Muscle of leg (tissue), 11 donors: Measurements from ENCODE around the gene F10. TPM values are rescaled to one million over a fixed set of nuclear protein-coding genes. Genes with fewer than 3 reads are reported as not detected.
"Not testable (repeated sequence)": the region's sequence is repeated elsewhere in the genome, so short reads cannot be mapped to it uniquely, and the experiment has no call there.

ENCODE experiments used
- DNase-seq: peaks from one replicate; pipeline ENCODE4 v3.0.0; 2013
- H3K27ac ChIP-seq: one replicate; pipeline ENCODE4 v1.5.1; 2013; ENCODE audit warnings: mild to moderate bottlenecking, low read length, control low read depth
- H3K27me3 ChIP-seq: one replicate; pipeline ENCODE4 v1.6.1; 2013; ENCODE audit warnings: low read length; ENCODE audit not compliant: control insufficient read depth, insufficient read depth
- H3K36me3 ChIP-seq: one replicate; pipeline ENCODE4 v1.6.1; 2013; ENCODE audit warnings: low read length; ENCODE audit not compliant: control insufficient read depth, insufficient read depth
- H3K4me1 ChIP-seq: one replicate; pipeline ENCODE4 v1.6.1; 2013; ENCODE audit warnings: low read length; ENCODE audit not compliant: control insufficient read depth, insufficient read depth
- H3K4me3 ChIP-seq: one replicate; pipeline ENCODE4 v1.5.1; 2013; ENCODE audit warnings: low read length, control low read depth
- H3K9me3 ChIP-seq: replicated peaks from 2 replicates; pipeline ENCODE4 v1.6.1; 2013; ENCODE audit warnings: low read depth, low read length; ENCODE audit not compliant: control insufficient read depth
- WGBS: methylation state at CpG from one replicate; pipeline ENCODE4 v1.1.5; 2013; ENCODE audit warnings: missing lambda C conversion rate; ENCODE audit not compliant: insufficient coverage; 5-methylcytosine and 5-hydroxymethylcytosine counted together
- polyA plus RNA-seq, 8 donors: library from polyadenylated mRNA; unstranded; fragments of 120-200 nt; gene quantifications; one replicate each; pipeline versions ENCODE4 v1.2.1 to v1.2.3, GENCODE V29; 2013; ENCODE audit warnings: inconsistent platforms in 1 of 8, low replicate concordance in 1 of 8; ENCODE audit not compliant: insufficient read length in 8 of 8, insufficient read depth in 1 of 8
- total RNA-seq: library from RNA; stranded (reverse); fragments of 120-200 nt; gene quantifications from one replicate; pipeline ENCODE4 v1.2.4, GENCODE V29; 2013

The F10 gene
- total and polyA plus RNA-seq, 9 donors = 6.7 to 41.0 (median 14.8) TPM

GRCh38 chr13:113078902-113079780, 43.5 kb upstream of the F10 start:
- Histone ChIP-seq H3K27me3 (peaks cover 2% of the 10 kb centered on the region), H3K4me1 (peaks cover 61% of the 10 kb centered on the region), H3K9me3 (no peaks in the 10 kb centered on the region), H3K36me3 (peaks cover 19% of the 10 kb centered on the region), H3K4me3 (no peak overlapping the region), H3K27ac (peak overlapping the region; percentile 54)
- peak; percentile 82 for DNase-seq
- WGBS = 62% methylated on average over 19 of the region's 27 CpGs

DNA sequence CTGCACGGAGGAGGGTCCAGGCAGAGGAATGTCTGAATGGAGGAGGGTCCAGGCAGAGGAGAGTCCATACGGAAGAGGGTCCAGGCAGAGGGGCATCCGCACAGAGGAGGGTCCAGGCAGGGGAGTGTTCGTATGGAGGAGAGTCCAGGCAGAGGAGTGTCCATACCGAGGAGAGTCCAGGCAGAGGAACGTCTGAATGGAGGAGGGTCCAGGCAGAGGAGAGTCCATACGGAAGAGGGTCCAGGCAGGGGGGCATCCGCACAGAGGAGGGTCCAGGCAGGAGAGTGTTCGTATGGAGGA, 42.9 kb upstream of the F10 start:
- H3K27ac ChIP-seq, H3K4me3 ChIP-seq, DNase-seq, H3K9me3 ChIP-seq, H3K27me3 ChIP-seq: not testable (repeated sequence)
- peaks cover 19% of the 10 kb centered on the region for H3K36me3 ChIP-seq
- H3K4me1 ChIP-seq = peaks cover 62% of the 10 kb centered on the region
- WGBS = 47% methylated on average over 4 of the region's 9 CpGs

DNA sequence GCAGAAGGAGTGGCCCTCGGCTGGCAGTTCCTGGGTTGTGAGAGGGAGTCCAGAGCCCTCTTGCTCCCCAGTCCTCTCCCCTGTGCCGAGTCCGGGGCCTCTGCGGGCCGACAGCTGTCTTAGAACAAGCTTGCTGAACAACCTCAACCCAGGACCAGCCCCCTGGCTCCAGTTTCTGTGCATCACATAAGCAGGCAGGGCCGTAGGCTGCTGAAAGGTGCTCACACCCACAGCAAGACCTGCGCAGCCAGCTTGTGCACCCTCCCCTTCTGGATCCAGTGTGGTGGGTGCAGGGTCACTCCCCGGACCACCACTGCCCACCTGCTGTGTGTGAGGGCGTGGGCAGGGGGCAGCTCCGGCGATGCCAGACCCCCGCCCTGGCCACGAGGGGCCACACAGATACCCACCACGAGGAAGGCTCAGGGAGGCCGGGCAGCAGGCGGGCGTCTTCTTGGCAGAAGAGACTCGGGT, 42.2 kb upstream of the F10 start:
- Histone ChIP-seq H3K9me3 (no peaks in the 10 kb centered on the region), H3K27me3 (peaks cover 2% of the 10 kb centered on the region), H3K4me1 (peaks cover 62% of the 10 kb centered on the region), H3K27ac (no peak overlapping the region), H3K4me3 (no peak overlapping the region), H3K36me3 (peaks cover 14% of the 10 kb centered on the region)
- 85% methylated on average over 16 of the region's 18 CpGs for WGBS
- DNase-seq = no peak

- Histone ChIP-seq H3K27ac (no peak overlapping the region), H3K4me1 (peaks cover 62% of the 10 kb centered on the region), H3K36me3 (peaks cover 8% of the 10 kb centered on the region), H3K27me3 (peaks cover 2% of the 10 kb centered on the region), H3K4me3 (no peak overlapping the region), H3K9me3 (no peaks in the 10 kb centered on the region)
- no peak for DNase-seq
- 69% methylated on average over 23 of the region's 25 CpGs for WGBS
Observed at GRCh38 chr13:113080901-113081521, 41.6 kb upstream of the F10 start.

DNA sequence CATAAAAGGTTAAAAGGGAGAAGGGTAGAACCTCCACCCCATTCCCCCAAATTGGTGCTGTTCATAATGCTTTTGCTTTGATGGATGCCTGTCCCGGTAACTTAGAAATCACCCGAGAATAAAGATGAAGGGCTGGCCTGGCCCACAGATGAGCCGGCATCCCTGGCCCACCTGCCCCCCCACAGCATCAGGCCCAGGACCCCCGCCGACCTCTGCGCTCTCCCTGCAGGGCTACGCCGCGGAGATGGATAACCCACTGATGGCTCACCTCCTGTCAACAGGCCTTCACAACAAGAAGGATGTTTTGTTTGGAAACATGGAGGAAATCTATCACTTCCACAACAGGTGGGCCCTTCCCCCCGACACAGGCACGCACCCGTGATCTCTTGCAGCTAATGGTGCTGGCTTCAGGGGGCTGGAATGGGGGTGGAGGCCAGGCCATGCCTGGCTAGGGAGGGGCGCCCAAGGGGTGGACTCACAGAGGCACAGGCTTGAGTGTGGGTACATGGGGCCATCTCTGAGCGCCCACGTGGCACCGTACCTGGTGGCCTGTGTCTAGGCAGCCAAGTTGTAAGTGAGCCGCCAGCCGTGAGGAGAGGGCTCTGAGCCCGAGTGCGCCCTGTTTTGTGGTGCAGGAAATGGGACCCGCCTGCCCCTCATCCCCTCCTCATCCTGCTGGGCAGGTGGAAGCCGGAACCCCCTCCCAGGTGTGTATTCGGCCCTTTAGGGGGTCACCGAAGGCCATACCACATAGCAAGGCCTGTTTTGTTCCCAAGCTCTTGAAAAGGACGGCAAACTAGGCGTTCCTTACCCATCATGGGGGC, 40.2 kb upstream of the F10 start:
- Histone ChIP-seq H3K36me3 (peaks cover 10% of the 10 kb centered on the region), H3K27ac (no peak overlapping the region), H3K27me3 (peaks cover 2% of the 10 kb centered on the region), H3K9me3 (no peaks in the 10 kb centered on the region), H3K4me1 (peaks cover 60% of the 10 kb centered on the region), H3K4me3 (no peak overlapping the region)
- DNase-seq = no peak
- WGBS = 93% methylated on average over 8 of the region's 26 CpGs

DNA sequence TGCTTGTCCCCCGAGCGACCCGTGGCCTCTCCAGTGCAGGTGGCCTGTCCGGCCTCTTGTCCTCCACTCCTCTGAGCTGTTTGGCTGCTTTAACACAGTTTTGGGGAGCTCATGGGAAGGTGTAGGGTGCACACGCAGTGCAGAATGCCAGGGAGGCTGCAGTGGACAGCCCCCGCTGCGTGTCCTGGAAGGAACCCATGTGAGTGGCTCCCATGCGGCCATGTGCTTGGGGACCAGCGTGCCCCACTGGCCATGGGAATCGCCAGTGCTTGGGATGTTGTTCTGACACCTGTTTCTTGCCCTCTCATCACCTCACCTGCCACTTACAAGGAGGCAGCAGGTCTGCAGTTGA, 39.6 kb upstream of the F10 start:
- WGBS = 79% methylated on average over 10 of the region's 10 CpGs
- Histone ChIP-seq H3K27me3 (peaks cover 2% of the 10 kb centered on the region), H3K36me3 (peaks cover 16% of the 10 kb centered on the region), H3K4me1 (peaks cover 54% of the 10 kb centered on the region), H3K9me3 (no peaks in the 10 kb centered on the region), H3K4me3 (no peak overlapping the region), H3K27ac (peak overlapping the region; percentile 2)
- DNase-seq = no peak

GRCh38 chr13:113083402-113084061, 39.1 kb upstream of the F10 start:
- Histone ChIP-seq H3K4me1 (peaks cover 49% of the 10 kb centered on the region), H3K27me3 (peaks cover 2% of the 10 kb centered on the region), H3K9me3 (no peaks in the 10 kb centered on the region), H3K27ac (peak overlapping the region; percentile 31), H3K4me3 (no peak overlapping the region), H3K36me3 (peaks cover 16% of the 10 kb centered on the region)
- DNase-seq = peak; percentile 95
- 40% methylated on average over 11 of the region's 18 CpGs for WGBS

- 91% methylated on average over 25 of the region's 25 CpGs for WGBS
- peak overlapping the region; percentile 31 for H3K27ac ChIP-seq
- no peaks in the 10 kb centered on the region for H3K9me3 ChIP-seq
- H3K27me3 ChIP-seq = peaks cover 2% of the 10 kb centered on the region
- no peak overlapping the region for H3K4me3 ChIP-seq
- H3K4me1 ChIP-seq = peaks cover 41% of the 10 kb centered on the region
- peaks cover 16% of the 10 kb centered on the region for H3K36me3 ChIP-seq
- no peak for DNase-seq
Observed at GRCh38 chr13:113084094-113084942, 38.3 kb upstream of the F10 start.

- Histone ChIP-seq H3K27ac (no peak overlapping the region), H3K4me3 (no peak overlapping the region), H3K4me1 (peaks cover 36% of the 10 kb centered on the region), H3K9me3 (no peaks in the 10 kb centered on the region), H3K36me3 (peaks cover 20% of the 10 kb centered on the region), H3K27me3 (peaks cover 2% of the 10 kb centered on the region)
- WGBS = 85% methylated on average over 24 of the region's 24 CpGs
- no peak for DNase-seq
Observed at GRCh38 chr13:113084943-113085540, 37.6 kb upstream of the F10 start.
